Right lobe of liver (tissue), 6 donors: ENCODE measurements around the gene CORO2B. TPM values are rescaled to one million over a fixed set of nuclear protein-coding genes. Genes with fewer than 3 reads are reported as not detected.

Experiments used
- ATAC-seq, 4 donors: fragments of 200-7000 bp; cut with Tn5 transposase; one replicate each; pipeline ENCODE4 v1.9.1; 2020; ENCODE audit warnings: mild to moderate bottlenecking in 4 of 4, moderate library complexity in 4 of 4
- DNase-seq, 3 donors: peaks; one replicate each; pipeline ENCODE4 v3.0.0-alpha.2; 2020
- H3K27ac ChIP-seq, 3 donors: fragments of 200-600 bp; one replicate each; pipeline ENCODE4 v1.8.0; 2022
- H3K27me3 ChIP-seq, 2 donors: fragments of 200-600 bp; one replicate each; pipeline ENCODE4 v1.8.0; 2022
- H3K36me3 ChIP-seq, 4 donors: fragments of 200-600 bp; sonication (generic) in 1 of 4; one replicate each; pipeline versions ENCODE4 v1.5.1 to v1.8.0; 2017 to 2022; ENCODE audit warnings: control low read depth in 1 of 4
- H3K4me1 ChIP-seq, 4 donors: fragments of 200-600 bp; sonication (generic) in 1 of 4; one replicate each; pipeline versions ENCODE4 v1.5.1 to v1.8.0; 2017 to 2022; ENCODE audit warnings: control low read depth in 1 of 4
- H3K4me3 ChIP-seq, 3 donors: fragments of 200-600 bp; one replicate each; pipeline ENCODE4 v1.8.0; 2022
- H3K9me3 ChIP-seq, 4 donors: fragments of 200-600 bp; sonication (generic) in 1 of 4; one replicate each; pipeline versions ENCODE4 v1.5.1 to v1.8.0; 2017 to 2022; ENCODE audit warnings: control low read depth in 1 of 4
- CTCF ChIP-seq, 4 donors: fragments of 200-600 bp in 3 of 4; fragments of 450-650 bp in 1 of 4; IDR thresholded peaks; one replicate each; pipeline versions ENCODE4 v1.5.1 to v1.8.0; 2016 to 2022; ENCODE audit warnings: antibody characterized with exemption in 4 of 4, mild to moderate bottlenecking in 2 of 4
- POLR2A ChIP-seq: fragments of 450-650 bp; IDR thresholded peaks from one replicate; pipeline ENCODE4 v1.6.1; 2017; ENCODE audit warnings: antibody characterized with exemption, mild to moderate bottlenecking
- WGBS: methylation state at CpG from one replicate; pipeline ENCODE4 v1.1.6; 2018; ENCODE audit warnings: low coverage, low lambda C conversion rate; ENCODE audit not compliant: insufficient coverage; ENCODE audit errors: missing lambda C conversion rate; 5-methylcytosine and 5-hydroxymethylcytosine counted together
- intact Hi-C, 2 donors: fragments of 100-400 bp; cut with DNase I; formaldehyde crosslinking; loops; one replicate each; pipeline versions ENCODE4 v1.11.2 to v1.14.1; 2022
- total RNA-seq, 6 experiments: library from RNA; depleted of rRNA in 2 of 6; stranded (reverse); fragments of >200 nt in 2 of 6; fragmentation: NEBNext Ultra II Directional in 3 of 6; extraction: Animal tissue kit (Norgen Biotek cat#: 25700) in 3 of 6; gene quantifications; one replicate each; pipeline versions ENCODE4 v1.1.0 to v1.2.4, GENCODE V29; 2016 to 2023
- donor health status: DM: no; HTN: yes; CAD: no.
- donor health status: DM: no; HTN: no; CAD: no.
- donor health status: DM: no; HTN: no; CAD: no.
- donor health status: DM: no; HTN: yes; CAD: no.
- donor health status: DM: no; HTN: yes; CAD: no.

Gene CORO2B
- total RNA-seq, 6 experiments from 2014 or later, result 0.18 to 0.68 (median 0.41) TPM

- H3K27me3 ChIP-seq, result peaks cover 0 to 4% of the 10 kb centered on the region in 2 donors
- WGBS, result 68% methylated on average over 3 of the region's 7 CpGs
- no peak for TF ChIP-seq POLR2A
- TF ChIP-seq CTCF (IDR thresholded peaks at IDR 0.05), result no peak
- peaks cover 0 to 5% (median 0%) of the 10 kb centered on the region in 4 donors for H3K4me1 ChIP-seq
- H3K4me3 ChIP-seq, result no peak overlapping the region
- no peaks in the 10 kb centered on the region for H3K9me3 ChIP-seq
- ATAC-seq (no peak), DNase-seq (peak in 1 of 3 donors; percentile 26)
- no peaks in the 10 kb centered on the region for H3K36me3 ChIP-seq
- intact Hi-C loops, result loop anchor here (10.0 kb wide), 2 partner anchors 61 to 91 kb away; no protein-coding TSS in a partner anchor
- no peak overlapping the region for H3K27ac ChIP-seq
Observed at GRCh38 chr15:68583321-68583720, 4.5 kb downstream of the CORO2B start.

GRCh38 chr15:68583936-68584755 lies 5.4 kb downstream of the CORO2B start:
- no peak for TF ChIP-seq CTCF (IDR thresholded peaks at IDR 0.05)
- TF ChIP-seq POLR2A, result no peak
- no peaks in the 10 kb centered on the region for H3K36me3 ChIP-seq
- H3K4me1 ChIP-seq, result peaks cover 0 to 6% (median 0%) of the 10 kb centered on the region in 4 donors
- intact Hi-C loops, result loop anchor here (10.0 kb wide), 2 partner anchors 61 to 91 kb away; no protein-coding TSS in a partner anchor
- H3K9me3 ChIP-seq, result no peaks in the 10 kb centered on the region
- no peak overlapping the region for H3K27ac ChIP-seq
- ATAC-seq, result no peak
- WGBS, result 100% methylated on average over 1 of the region's 12 CpGs
- H3K4me3 ChIP-seq, result no peak overlapping the region
- H3K27me3 ChIP-seq, result no peaks in the 10 kb centered on the region
- DNase-seq, result peak in 1 of 3 donors; percentile 31

DNA sequence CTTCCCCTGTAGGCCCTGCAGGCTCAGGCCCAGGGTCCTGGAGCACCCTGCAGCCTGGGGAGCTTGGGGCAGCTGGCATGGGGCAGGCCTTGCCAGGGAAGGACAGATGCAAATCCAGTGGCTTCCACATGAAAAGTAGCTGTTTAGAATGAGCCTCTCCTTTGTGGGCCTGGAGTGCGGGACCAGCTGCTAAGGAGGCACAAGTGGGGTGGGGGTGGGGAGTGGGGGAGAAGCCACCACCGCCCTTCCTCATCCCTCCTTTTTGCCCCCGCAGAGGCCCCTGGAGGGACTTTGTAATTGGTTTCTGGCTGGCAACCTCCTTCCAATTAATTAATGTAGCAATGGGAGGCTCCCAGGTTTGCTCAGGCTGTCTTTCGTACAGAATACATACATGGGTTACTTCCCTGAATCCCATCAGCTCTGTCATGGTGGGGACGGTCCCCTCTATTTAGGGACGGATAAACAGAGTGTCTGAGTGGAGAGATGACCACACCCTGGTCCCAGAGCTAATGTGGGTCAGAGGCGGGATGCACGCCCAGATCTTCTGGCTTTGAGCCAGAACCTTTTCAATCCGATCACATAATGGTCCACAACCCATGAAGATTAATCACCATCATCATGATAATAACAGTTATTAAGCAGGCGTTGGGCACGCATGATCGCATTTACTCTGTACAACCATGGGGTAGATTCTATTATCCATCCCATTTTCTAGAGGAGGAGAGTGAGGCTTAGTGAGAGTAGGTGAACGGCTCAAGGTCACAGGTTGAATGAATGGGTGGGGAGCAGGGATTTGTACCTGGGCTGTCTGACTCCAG lies 6.2 kb downstream of the CORO2B start:
- WGBS, result 83% methylated on average over 11 of the region's 13 CpGs
- Histone ChIP-seq H3K27ac (no peak overlapping the region), H3K27me3 (no peaks in the 10 kb centered on the region), H3K4me3 (no peak overlapping the region), H3K36me3 (no peaks in the 10 kb centered on the region), H3K9me3 (no peaks in the 10 kb centered on the region), H3K4me1 (peaks cover 0 to 5% (median 0%) of the 10 kb centered on the region in 4 donors)
- TF ChIP-seq CTCF (IDR thresholded peaks at IDR 0.05) (no peak), POLR2A (no peak)
- DNase-seq (peak in 1 of 3 donors; percentile 12), ATAC-seq (no peak)
- intact Hi-C loops, result loop anchor here (10.0 kb wide), 2 partner anchors 60 to 90 kb away; no protein-coding TSS in a partner anchor

GRCh38 chr15:68585574-68586273 lies 6.9 kb downstream of the CORO2B start:
- DNase-seq, result peak in 1 of 3 donors; percentile 5
- H3K27me3 ChIP-seq, result no peaks in the 10 kb centered on the region
- H3K4me3 ChIP-seq, result no peak overlapping the region
- no peak overlapping the region for H3K27ac ChIP-seq
- H3K4me1 ChIP-seq, result peaks cover 0 to 5% (median 0%) of the 10 kb centered on the region in 4 donors
- H3K9me3 ChIP-seq, result no peaks in the 10 kb centered on the region
- no peaks in the 10 kb centered on the region for H3K36me3 ChIP-seq
- WGBS, result 71% methylated on average over 4 of the region's 8 CpGs
- TF ChIP-seq POLR2A (no peak), CTCF (IDR thresholded peaks at IDR 0.05) (no peak)
- intact Hi-C loops, result loop anchor here (10.0 kb wide), 2 partner anchors 59 to 89 kb away; no protein-coding TSS in a partner anchor
- ATAC-seq, result no peak
